ENCODE data around the gene CGB7. TPM values are rescaled to one million over a fixed set of nuclear protein-coding genes. Genes with fewer than 3 reads are reported as not detected.
A peak's percentile ranks its signal among the peaks of the same experiment; 100 is the strongest.

CGB7 gene
- total and polyA plus RNA-seq, 9 of the 15 experiments (the other 6 are each of a cell fraction or from before 2014, with no cell fraction given): not detected

- Histone ChIP-seq H2AFZ (ENCODE audit: low read depth, low read length) (no peak overlapping the region), H3K9ac (ENCODE audit: insufficient read depth in 1 of 2, low read depth in 2 of 2, low read length in 2 of 2) (peak overlapping the region in 1 of 2 experiments; percentile 39; a peak in 1 of 4 replicates), H3K27me3 (ENCODE audit: control insufficient read depth in 2 of 2, insufficient read depth in 2 of 2, low read length in 2 of 2) (no peaks in the 10 kb centered on the region), H3K4me1 (replicated peaks in 1 of 2; ENCODE audit: control insufficient read depth in 2 of 2, insufficient read depth in 2 of 2, low read length in 2 of 2) (peaks cover 0 to 48% of the 10 kb centered on the region in 2 experiments; a peak in 3 of 5 replicates), H3K79me2 (ENCODE audit: control insufficient read depth, insufficient read depth, low read length) (peaks cover 25% of the 10 kb centered on the region), H3K36me3 (ENCODE audit: control insufficient read depth, insufficient read depth, low read length) (peaks cover 98% of the 10 kb centered on the region), H3K27ac (ENCODE audit: extremely low read depth, low read depth, low read length) (no peak overlapping the region), H3K9me3 (replicated peaks; ENCODE audit: control insufficient read depth, insufficient read depth, low read depth, low read length) (no peaks in the 10 kb centered on the region), H3K4me3 (no peak overlapping the region), H4K20me1 (replicated peaks; ENCODE audit: control insufficient read depth, insufficient read depth, low read length) (peaks cover 17% of the 10 kb centered on the region), H3K4me2 (ENCODE audit: insufficient read depth, low read length) (no peak overlapping the region), H3K9me1 (ENCODE audit: control insufficient read depth, insufficient read depth, low read length) (peaks cover 11% of the 10 kb centered on the region)
- FAIRE-seq (no peak), DNase-seq (ENCODE audit: extremely low read depth in 1 of 4, low spot score in 3 of 4) (peak in 1 of 4 experiments; percentile 19), ATAC-seq (no peak)
- CTCF ChIA-PET (ENCODE audit: low intra/inter-chr PET ratio): no interaction called here
- BruUV-seq (replicated peaks): no TSS peak
- 85% methylated on average over 9 of the region's 33 CpGs for WGBS (ENCODE audit: insufficient coverage, low coverage, missing lambda C conversion rate)
- POLR2A ChIA-PET: interaction anchor here (0.7 to 1.1 kb wide), 2 partner anchors 10 to 105 kb away, joined by 3 read pairs; partner anchors contain the start of gene LIN7B
- intact Hi-C loops (cut with micrococcal nuclease) (no loop called here), in situ Hi-C loops (cut with MboI) (no loop called here)
- TF ChIP-seq RBFOX2 (IDR thresholded peaks at IDR 0.05; ENCODE audit: low read depth, low read length) (peak; percentile 41), HDAC2 (IDR thresholded peaks at IDR 0.05) (no peak), JUN (IDR thresholded peaks at IDR 0.05; ENCODE audit: borderline replicate concordance, low read depth, low read length) (no peak), JUN (CRISPR knock-in tag; IDR thresholded peaks at IDR 0.05; ENCODE audit: borderline replicate concordance) (no peak), ZNF740 (CRISPR knock-in tag; IDR thresholded peaks at IDR 0.05) (no peak), ZNF740 (tag; IDR thresholded peaks at IDR 0.05) (0 out of 4 replicates have a peak, but pooled peaks of 1 of the 2 experiments have one; percentile 33), NR1H2 (CRISPR knock-in tag; IDR thresholded peaks at IDR 0.05) (no peak), PRMT5 (CRISPR knock-in tag; IDR thresholded peaks at IDR 0.05) (no peak), RBM22 (IDR thresholded peaks at IDR 0.05; ENCODE audit: low read depth, low read length, poor library complexity, severe bottlenecking) (peak; percentile 1)
Observed at GRCh38 chr19:49103331-49104085, 46.0 kb upstream of the CGB7 start.
